ENCODE results near the gene BRME1.
A peak's percentile ranks its signal among the peaks of the same experiment; 100 is the strongest.

Gene BRME1

DNA sequence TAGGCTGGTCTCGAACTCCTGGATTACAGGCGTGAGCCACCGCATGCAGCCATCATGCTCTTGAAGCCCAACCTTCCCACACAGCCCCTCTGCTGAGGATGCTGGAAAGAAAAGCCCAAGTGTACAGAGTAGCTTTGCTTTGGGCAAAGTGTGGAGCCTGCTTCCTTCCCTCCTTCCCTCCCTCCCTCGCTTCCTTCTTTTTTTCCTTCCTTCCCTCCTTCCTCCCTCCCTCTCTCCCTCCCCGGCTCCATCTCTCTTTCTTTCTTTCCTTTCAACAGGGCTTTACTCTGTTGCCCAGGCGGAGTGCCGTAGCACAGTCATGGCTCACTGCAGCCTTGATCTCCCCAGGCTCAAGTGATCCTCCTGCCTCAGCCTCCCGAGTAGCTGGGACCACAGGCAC is 2.8 kb upstream of the BRME1 start:
- no peaks in the 10 kb centered on the region for H3K9me3 ChIP-seq (ENCODE audit: control insufficient read depth, insufficient read depth, low read length)
- H3K27ac ChIP-seq (ENCODE audit: low read length), result no peak overlapping the region
- whole genome bisulfite sequencing (ENCODE audit: insufficient coverage, insufficient read length), result no CpG with 5 or more reads among the region's 8 CpGs

DNA sequence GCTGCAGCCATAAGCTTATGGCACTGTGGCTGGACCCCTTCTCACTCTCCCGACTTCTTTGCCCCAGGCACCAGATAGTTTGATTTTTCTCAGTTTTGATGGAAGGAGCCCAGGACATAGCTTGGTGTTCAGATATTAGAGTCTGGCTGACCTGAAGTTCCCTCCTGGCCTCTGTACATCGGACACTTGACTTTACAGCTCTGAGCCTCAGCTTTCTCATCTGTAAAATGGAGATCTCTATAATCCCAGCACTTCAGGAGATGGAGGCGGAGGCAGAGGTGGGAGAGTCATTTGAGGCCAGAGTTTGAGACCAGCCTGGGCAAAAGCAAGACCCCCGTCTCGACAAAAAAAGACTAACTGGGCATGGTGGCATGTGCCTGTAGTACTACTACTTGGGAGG is 993 bp upstream of the BRME1 start:
- Histone ChIP-seq H3K4me3 (ENCODE audit: low read length) (peak overlapping the region; percentile 96; the same call in 1 of the 2 replicates), H3K27ac (ENCODE audit: low read length) (no peak overlapping the region), H3K27me3 (ENCODE audit: control insufficient read depth, insufficient read depth, low read length) (no peaks in the 10 kb centered on the region), H3K9me3 (ENCODE audit: control insufficient read depth, insufficient read depth, low read length) (no peaks in the 10 kb centered on the region), H3K4me1 (ENCODE audit: control insufficient read depth, insufficient read depth, low read length) (no peaks in the 10 kb centered on the region), H3K36me3 (ENCODE audit: control insufficient read depth, insufficient read depth, low read length) (no peaks in the 10 kb centered on the region)
- DNase-seq (ENCODE audit: low read depth, low spot score), result no peak
- WGBS (ENCODE audit: insufficient coverage, insufficient read length), result no CpG with 5 or more reads among the region's 5 CpGs

More for the DNA sequence above, 2.8 kb upstream of the BRME1 start:
- DNase-seq (ENCODE audit: low read depth, low spot score), result no peak
- H3K27me3 ChIP-seq (ENCODE audit: control insufficient read depth, insufficient read depth, low read length), result no peaks in the 10 kb centered on the region
- no peaks in the 10 kb centered on the region for H3K4me1 ChIP-seq (ENCODE audit: control insufficient read depth, insufficient read depth, low read length)
- no peak overlapping the region for H3K4me3 ChIP-seq (ENCODE audit: low read length)
- H3K36me3 ChIP-seq (ENCODE audit: control insufficient read depth, insufficient read depth, low read length), result peaks cover 8% of the 10 kb centered on the region; the same call in 1 of the 2 replicates

DNA sequence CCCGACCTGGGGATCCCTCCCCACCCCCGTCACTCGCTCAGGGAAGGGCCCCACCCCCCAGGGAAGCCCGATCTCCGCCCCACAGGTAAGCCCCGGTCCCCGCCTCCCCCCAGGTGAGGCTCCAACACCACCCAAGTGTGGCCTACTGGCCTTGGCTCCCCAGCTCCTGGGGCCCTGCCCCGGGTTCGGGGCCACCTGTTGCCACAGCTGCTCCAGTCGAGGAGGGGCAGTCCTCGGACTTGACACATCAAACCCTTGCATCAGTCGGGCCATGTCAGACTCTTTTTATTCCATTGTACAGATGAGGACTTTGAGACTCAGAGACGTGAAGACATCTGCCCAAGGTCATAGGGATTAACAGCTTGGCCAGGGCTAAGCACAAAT is 596 bp upstream of the BRME1 start:
- H3K27ac ChIP-seq (ENCODE audit: low read length), result no peak overlapping the region
- H3K4me3 ChIP-seq (ENCODE audit: low read length), result peak overlapping the region; percentile 96; the same call in 1 of the 2 replicates
- H3K27me3 ChIP-seq (ENCODE audit: control insufficient read depth, insufficient read depth, low read length), result no peaks in the 10 kb centered on the region
- H3K36me3 ChIP-seq (ENCODE audit: control insufficient read depth, insufficient read depth, low read length), result no peaks in the 10 kb centered on the region
- no peak for DNase-seq (ENCODE audit: low read depth, low spot score)
- H3K4me1 ChIP-seq (ENCODE audit: control insufficient read depth, insufficient read depth, low read length), result no peaks in the 10 kb centered on the region
- no peaks in the 10 kb centered on the region for H3K9me3 ChIP-seq (ENCODE audit: control insufficient read depth, insufficient read depth, low read length)
- no CpG with 5 or more reads among the region's 13 CpGs for WGBS (ENCODE audit: insufficient coverage, insufficient read length)

DNA sequence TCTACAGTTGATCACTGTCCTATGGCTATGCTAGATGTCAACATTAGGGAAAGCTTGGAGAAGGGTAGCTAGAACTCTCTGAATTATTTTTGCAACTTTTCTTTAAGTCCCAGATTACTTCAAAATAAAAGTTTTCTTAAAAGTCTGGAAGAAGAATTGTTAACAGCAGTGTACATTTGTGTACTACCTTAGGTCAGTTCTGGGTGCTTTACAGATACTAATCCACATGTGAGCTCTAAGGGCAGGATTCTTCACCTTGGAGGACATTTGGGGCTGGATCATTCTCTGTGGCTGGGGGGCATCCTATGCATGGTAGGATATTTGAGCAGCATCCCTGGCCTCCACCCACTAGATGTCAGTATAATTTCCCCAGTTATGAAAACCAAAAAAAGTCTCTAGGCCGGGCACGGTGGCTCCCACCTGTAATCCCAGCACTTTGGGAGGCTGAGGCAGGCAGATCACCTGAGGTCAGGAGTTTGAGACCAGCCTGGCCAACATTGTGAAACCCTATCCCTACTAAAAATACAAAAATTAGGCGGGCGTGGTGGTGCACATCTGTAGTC is 2.8 kb downstream of the BRME1 start:
- Histone ChIP-seq H3K9me3 (ENCODE audit: control insufficient read depth, insufficient read depth, low read length) (no peaks in the 10 kb centered on the region), H3K36me3 (ENCODE audit: control insufficient read depth, insufficient read depth, low read length) (no peaks in the 10 kb centered on the region), H3K27me3 (ENCODE audit: control insufficient read depth, insufficient read depth, low read length) (no peaks in the 10 kb centered on the region), H3K27ac (ENCODE audit: low read length) (no peak overlapping the region), H3K4me1 (ENCODE audit: control insufficient read depth, insufficient read depth, low read length) (no peaks in the 10 kb centered on the region), H3K4me3 (ENCODE audit: low read length) (no peak overlapping the region)
- no CpG with 5 or more reads among the region's 4 CpGs for WGBS (ENCODE audit: insufficient coverage, insufficient read length)
- no peak for DNase-seq (ENCODE audit: low read depth, low spot score)

DNA sequence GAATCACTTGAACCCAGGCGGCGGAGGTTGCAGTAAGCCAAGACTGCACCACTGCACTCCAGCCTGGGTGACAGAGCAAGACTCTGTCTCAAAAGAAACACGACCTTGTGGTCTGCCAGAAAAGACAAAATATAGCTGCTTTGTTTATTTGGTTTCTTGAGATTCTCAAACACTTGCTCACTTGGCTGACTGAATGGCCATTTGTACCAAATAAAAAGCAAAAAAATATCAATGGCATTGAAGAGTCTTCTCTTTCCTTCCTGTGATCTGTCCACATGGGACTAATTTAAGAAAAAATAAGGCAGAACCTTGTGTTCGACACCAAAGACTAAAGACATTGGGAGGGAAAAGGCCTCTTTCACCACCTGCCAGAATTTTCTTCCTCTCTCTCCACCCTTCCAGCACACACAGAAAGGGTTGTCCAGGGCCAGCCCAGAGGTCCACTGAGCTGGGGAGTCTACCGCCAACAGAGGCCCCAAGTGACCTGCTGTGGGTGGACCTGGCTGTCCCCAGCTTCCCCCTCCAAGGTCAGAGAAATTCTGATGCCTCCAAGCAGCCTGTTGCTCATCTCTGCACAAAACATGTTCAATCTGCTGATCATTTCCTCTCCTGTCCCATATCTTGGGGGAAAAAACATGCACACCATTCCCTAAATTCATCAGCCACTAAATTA is 5.9 kb downstream of the BRME1 start:
- DNase-seq (ENCODE audit: low read depth, low spot score), result no peak
- H3K27ac ChIP-seq (ENCODE audit: low read length), result no peak overlapping the region
- WGBS (ENCODE audit: insufficient coverage, insufficient read length), result no CpG with 5 or more reads among the region's 5 CpGs
- H3K4me1 ChIP-seq (ENCODE audit: control insufficient read depth, insufficient read depth, low read length), result no peaks in the 10 kb centered on the region
- H3K27me3 ChIP-seq (ENCODE audit: control insufficient read depth, insufficient read depth, low read length), result no peaks in the 10 kb centered on the region
- H3K9me3 ChIP-seq (ENCODE audit: control insufficient read depth, insufficient read depth, low read length), result no peaks in the 10 kb centered on the region
- H3K36me3 ChIP-seq (ENCODE audit: control insufficient read depth, insufficient read depth, low read length), result no peaks in the 10 kb centered on the region
- H3K4me3 ChIP-seq (ENCODE audit: low read length), result no peak overlapping the region

DNA sequence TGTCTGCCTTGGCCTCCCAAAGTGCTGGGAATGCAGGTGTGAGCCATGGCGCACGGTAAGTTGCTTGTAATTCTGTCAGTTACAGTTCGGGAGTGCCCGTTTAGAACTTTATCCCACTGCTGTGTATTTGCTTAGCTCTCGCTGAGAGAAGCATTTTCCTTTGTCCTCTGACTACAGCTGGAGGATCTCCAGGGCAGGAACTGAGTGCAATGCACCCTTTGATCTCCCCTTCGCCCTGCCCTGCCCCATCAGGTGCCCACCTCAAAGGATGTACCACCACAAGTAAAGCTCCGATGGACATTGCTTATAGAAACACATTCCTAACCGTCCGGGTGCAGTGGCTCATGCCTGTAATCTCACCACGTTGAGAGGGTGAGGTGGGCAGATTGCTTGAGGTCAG is 6.5 kb downstream of the BRME1 start:
- H3K4me3 ChIP-seq (ENCODE audit: low read length), result no peak overlapping the region

DNA sequence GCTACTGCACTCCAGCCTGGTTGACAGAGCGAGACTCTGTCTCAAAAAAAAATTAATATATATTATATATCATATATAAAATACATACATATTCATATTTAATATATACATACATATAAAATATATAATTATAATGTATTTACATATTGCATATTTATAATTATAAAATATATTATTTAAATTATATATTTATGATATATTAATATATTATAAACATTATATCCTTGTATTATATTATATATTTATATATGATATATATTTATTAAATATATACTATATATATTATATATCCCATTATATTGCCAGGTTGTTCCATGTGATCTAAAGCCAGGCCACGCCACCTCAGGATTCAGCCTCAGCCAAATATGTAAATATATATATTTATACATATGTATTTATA is 9.7 kb downstream of the BRME1 start:
- H3K4me1 ChIP-seq (ENCODE audit: control insufficient read depth, insufficient read depth, low read length), result no peaks in the 10 kb centered on the region
- H3K27me3 ChIP-seq (ENCODE audit: control insufficient read depth, insufficient read depth, low read length), result no peaks in the 10 kb centered on the region
- no peak overlapping the region for H3K27ac ChIP-seq (ENCODE audit: low read length)
- H3K9me3 ChIP-seq (ENCODE audit: control insufficient read depth, insufficient read depth, low read length), result no peaks in the 10 kb centered on the region
- WGBS (ENCODE audit: insufficient coverage, insufficient read length), result no CpG with 5 or more reads among the region's 2 CpGs
- H3K4me3 ChIP-seq (ENCODE audit: low read length), result no peak overlapping the region
- DNase-seq (ENCODE audit: low read depth, low spot score), result no peak
- H3K36me3 ChIP-seq (ENCODE audit: control insufficient read depth, insufficient read depth, low read length), result no peaks in the 10 kb centered on the region

More for the DNA sequence above, 6.5 kb downstream of the BRME1 start:
- H3K9me3 ChIP-seq (ENCODE audit: control insufficient read depth, insufficient read depth, low read length), result no peaks in the 10 kb centered on the region
- H3K27me3 ChIP-seq (ENCODE audit: control insufficient read depth, insufficient read depth, low read length), result no peaks in the 10 kb centered on the region
- WGBS (ENCODE audit: insufficient coverage, insufficient read length), result no CpG with 5 or more reads among the region's 10 CpGs
- no peaks in the 10 kb centered on the region for H3K36me3 ChIP-seq (ENCODE audit: control insufficient read depth, insufficient read depth, low read length)
- H3K27ac ChIP-seq (ENCODE audit: low read length), result no peak overlapping the region
- H3K4me1 ChIP-seq (ENCODE audit: control insufficient read depth, insufficient read depth, low read length), result no peaks in the 10 kb centered on the region
- no peak for DNase-seq (ENCODE audit: low read depth, low spot score)

DNA sequence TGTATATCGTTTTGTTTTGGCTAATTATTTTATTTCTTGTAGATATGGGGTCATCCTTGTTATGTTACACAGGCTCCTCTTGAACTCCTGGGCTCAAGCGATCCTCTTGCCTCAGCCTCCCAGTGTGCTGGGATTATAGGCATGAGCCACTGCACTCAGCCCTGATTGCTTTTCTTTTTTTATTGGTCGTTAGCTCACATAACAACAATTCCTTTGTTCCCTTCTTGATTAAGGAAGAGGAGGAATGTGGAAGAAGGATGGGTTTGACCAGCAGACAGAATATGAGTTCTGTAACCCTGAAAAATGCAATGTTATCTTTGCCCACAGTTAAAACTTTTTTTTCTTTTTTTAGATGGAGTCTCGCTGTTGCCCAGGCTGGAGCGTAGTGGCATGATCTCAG is 11.4 kb downstream of the BRME1 start:
- no CpG with 5 or more reads among the region's 5 CpGs for WGBS (ENCODE audit: insufficient coverage, insufficient read length)
- Histone ChIP-seq H3K36me3 (ENCODE audit: control insufficient read depth, insufficient read depth, low read length) (no peaks in the 10 kb centered on the region), H3K4me1 (ENCODE audit: control insufficient read depth, insufficient read depth, low read length) (no peaks in the 10 kb centered on the region), H3K9me3 (ENCODE audit: control insufficient read depth, insufficient read depth, low read length) (no peaks in the 10 kb centered on the region), H3K27ac (ENCODE audit: low read length) (no peak overlapping the region), H3K4me3 (ENCODE audit: low read length) (no peak overlapping the region), H3K27me3 (ENCODE audit: control insufficient read depth, insufficient read depth, low read length) (no peaks in the 10 kb centered on the region)
- DNase-seq (ENCODE audit: low read depth, low spot score), result no peak

DNA sequence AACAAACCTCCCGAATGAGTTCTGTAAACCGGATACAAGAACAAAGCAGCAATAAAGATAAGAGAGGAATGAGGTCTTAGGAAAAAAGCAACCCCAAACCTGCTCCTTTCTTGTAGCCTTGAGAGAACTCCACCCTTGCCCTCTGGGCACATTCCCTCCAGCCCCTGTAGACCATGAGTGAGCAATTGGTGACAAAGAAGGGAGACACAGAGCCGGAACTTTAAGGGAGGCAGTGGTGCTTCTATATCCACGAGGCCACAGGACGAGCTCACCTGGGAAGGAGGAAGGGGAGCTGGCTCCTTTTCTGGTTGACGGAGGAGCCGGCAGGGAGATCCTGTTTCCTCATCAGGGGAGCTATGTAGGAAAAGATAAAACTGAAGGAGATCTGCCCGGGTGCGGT is 13.0 kb downstream of the BRME1 start:
- H3K4me3 ChIP-seq (ENCODE audit: low read length), result no peak overlapping the region
- H3K27me3 ChIP-seq (ENCODE audit: control insufficient read depth, insufficient read depth, low read length), result no peaks in the 10 kb centered on the region
- no peaks in the 10 kb centered on the region for H3K9me3 ChIP-seq (ENCODE audit: control insufficient read depth, insufficient read depth, low read length)
- H3K36me3 ChIP-seq (ENCODE audit: control insufficient read depth, insufficient read depth, low read length), result no peaks in the 10 kb centered on the region
- WGBS (ENCODE audit: insufficient coverage, insufficient read length), result no CpG with 5 or more reads among the region's 9 CpGs
- DNase-seq (ENCODE audit: low read depth, low spot score), result no peak
- H3K4me1 ChIP-seq (ENCODE audit: control insufficient read depth, insufficient read depth, low read length), result no peaks in the 10 kb centered on the region
- H3K27ac ChIP-seq (ENCODE audit: low read length), result no peak overlapping the region

DNA sequence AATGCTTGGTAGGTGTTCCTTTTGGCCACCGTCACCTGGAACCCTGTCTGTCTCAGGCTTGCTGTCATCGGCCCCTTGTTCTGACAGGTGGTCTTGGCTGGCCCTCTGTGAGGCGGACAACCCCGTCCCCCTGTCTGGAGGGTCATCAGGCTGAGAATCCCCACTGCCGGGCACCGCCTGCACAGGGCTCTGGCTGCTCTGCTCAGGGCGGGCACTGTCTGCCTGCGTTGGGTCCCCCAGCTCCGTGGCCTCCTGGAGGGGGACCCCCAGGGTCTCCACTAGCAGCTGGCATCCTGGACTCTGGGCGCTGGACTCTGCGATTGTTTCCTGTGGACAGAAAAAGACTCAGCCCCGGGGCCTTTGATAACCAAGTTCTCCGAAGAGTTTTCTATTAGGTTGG is 15.8 kb downstream of the BRME1 start:
- H3K4me1 ChIP-seq (ENCODE audit: control insufficient read depth, insufficient read depth, low read length), result no peaks in the 10 kb centered on the region
- no peak overlapping the region for H3K4me3 ChIP-seq (ENCODE audit: low read length)
- no peaks in the 10 kb centered on the region for H3K9me3 ChIP-seq (ENCODE audit: control insufficient read depth, insufficient read depth, low read length)
- H3K36me3 ChIP-seq (ENCODE audit: control insufficient read depth, insufficient read depth, low read length), result no peaks in the 10 kb centered on the region
- no CpG with 5 or more reads among the region's 13 CpGs for WGBS (ENCODE audit: insufficient coverage, insufficient read length)
- DNase-seq (ENCODE audit: low read depth, low spot score), result no peak
- no peaks in the 10 kb centered on the region for H3K27me3 ChIP-seq (ENCODE audit: control insufficient read depth, insufficient read depth, low read length)
- H3K27ac ChIP-seq (ENCODE audit: low read length), result no peak overlapping the region

DNA sequence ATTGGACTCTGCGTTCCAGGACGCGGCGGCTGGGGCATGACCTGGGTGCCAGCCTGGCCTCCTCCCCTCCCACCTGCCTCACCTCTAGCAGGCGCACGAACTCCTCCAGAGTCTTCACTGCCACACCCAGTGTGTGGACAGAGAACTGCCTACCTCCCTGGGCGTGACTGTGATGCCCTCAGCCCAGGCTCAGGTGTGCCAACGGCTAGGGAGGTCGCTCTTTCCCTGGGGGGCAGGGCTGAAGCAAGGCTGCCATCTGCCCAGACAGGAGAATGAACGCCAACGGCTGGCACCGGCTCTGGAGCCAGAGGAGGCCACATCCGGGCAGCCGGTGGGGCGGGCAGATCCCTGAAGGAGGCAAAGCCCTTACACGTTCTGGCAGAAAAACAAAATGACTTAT is 17.6 kb downstream of the BRME1 start:
- no peaks in the 10 kb centered on the region for H3K27me3 ChIP-seq (ENCODE audit: control insufficient read depth, insufficient read depth, low read length)
- no peaks in the 10 kb centered on the region for H3K9me3 ChIP-seq (ENCODE audit: control insufficient read depth, insufficient read depth, low read length)
- H3K4me3 ChIP-seq (ENCODE audit: low read length), result no peak overlapping the region
- no peaks in the 10 kb centered on the region for H3K36me3 ChIP-seq (ENCODE audit: control insufficient read depth, insufficient read depth, low read length)
- no peak overlapping the region for H3K27ac ChIP-seq (ENCODE audit: low read length)
- H3K4me1 ChIP-seq (ENCODE audit: control insufficient read depth, insufficient read depth, low read length), result peaks cover 2% of the 10 kb centered on the region; the same call in 1 of the 2 replicates
- DNase-seq (ENCODE audit: low read depth, low spot score), result no peak
- no CpG with 5 or more reads among the region's 16 CpGs for WGBS (ENCODE audit: insufficient coverage, insufficient read length)
